Thyroid gland (tissue), 4 donors: ENCODE measurements around the gene UNC93B1. TPM values are rescaled to one million over a fixed set of nuclear protein-coding genes. Genes with fewer than 3 reads are reported as not detected.

Source experiments
- DNase-seq, 2 donors: peaks; one replicate each; pipeline ENCODE4 v3.0.0-alpha.2; 2019
- H3K27ac ChIP-seq, 3 donors: fragments of 200-600 bp; sonication (generic); 1 replicate in 2 of 3; 2 replicates in 1 of 3; pipeline ENCODE4 v1.5.1; 2016 to 2019; ENCODE audit warnings: mild to moderate bottlenecking in 1 of 3, moderate library complexity in 1 of 3
- H3K27me3 ChIP-seq: fragments of 200-600 bp; sonication (generic); one replicate; pipeline ENCODE4 v1.5.1; 2019
- H3K36me3 ChIP-seq, 2 donors: fragments of 200-600 bp; sonication (generic); one replicate each; pipeline ENCODE4 v1.5.1; 2016 to 2019
- H3K4me1 ChIP-seq, 2 donors: fragments of 200-600 bp; sonication (generic); one replicate each; pipeline ENCODE4 v1.5.1; 2017 to 2019
- H3K4me3 ChIP-seq, 3 donors: fragments of 200-600 bp; sonication (generic); replicated peaks in 1 of 3; 1 replicate in 2 of 3; 2 replicates in 1 of 3; pipeline ENCODE4 v1.5.1; 2016; ENCODE audit warnings: mild to moderate bottlenecking in 1 of 3
- H3K9me3 ChIP-seq: fragments of 200-600 bp; sonication (generic); one replicate; pipeline ENCODE4 v1.5.1; 2017
- CTCF ChIP-seq, 6 experiments: fragments of 200-600 bp in 3 of 6; fragments of 450-650 bp in 3 of 6; sonication (generic) in 3 of 6; IDR thresholded peaks; one replicate each; pipeline ENCODE4 v1.5.1; 2016 to 2019; ENCODE audit warnings: antibody characterized with exemption in 6 of 6, mild to moderate bottlenecking in 2 of 6, inconsistent platforms in 1 of 6, moderate library complexity in 1 of 6
- POLR2A ChIP-seq, 2 donors: fragments of 450-650 bp; IDR thresholded peaks; one replicate each; pipeline ENCODE4 v1.6.1; 2017; ENCODE audit warnings: antibody characterized with exemption in 2 of 2, mild to moderate bottlenecking in 2 of 2, moderate library complexity in 1 of 2
- WGBS, 2 donors: methylation state at CpG; one replicate each; pipeline ENCODE4 v1.1.5; 2017; 5-methylcytosine and 5-hydroxymethylcytosine counted together
- intact Hi-C: fragments of 100-400 bp; cut with DNase I; formaldehyde crosslinking; loops from one replicate; pipeline ENCODE4 v1.15.1; 2023
- total RNA-seq, 4 donors: library from RNA; depleted of rRNA; stranded (reverse); fragments of >200 nt; gene quantifications; one replicate each; pipeline ENCODE4 v1.2.3, GENCODE V29; 2016

Gene UNC93B1
- total RNA-seq: 10 to 100 TPM; 25.7 to 49.2 (median 36.3) TPM

- WGBS, 2 donors: 21 to 36% methylated on average over 8 to 9 of the region's 64 CpGs
- intact Hi-C loops: loop anchor here (10.0 kb wide), 1 partner anchor 211 kb away; the partner anchor contains the start of gene KMT5B
- peak within 1 kb of the TSS in 1 of 3 donors; percentile 37 for H3K27ac ChIP-seq
These were observed at the start of gene UNC93B1 for GRCh38 chr11:68003846-68004550. TSS of gene UNC93B1 (minus strand) at chr11:68004097. CDS start at chr11:68004043, 54 bp downstream.

GRCh38 chr11:68053117-68053516, 49.2 kb upstream of the UNC93B1 start:
- DNase-seq: no peak
- WGBS, 2 donors: 78 to 80% methylated on average over 4 to 6 of the region's 9 CpGs
- Histone ChIP-seq H3K4me1 (peaks cover 7 to 17% of the 10 kb centered on the region in 2 donors), H3K36me3 (peaks cover 14 to 17% of the 10 kb centered on the region in 2 donors), H3K4me3 (no peak overlapping the region), H3K27me3 (no peaks in the 10 kb centered on the region), H3K9me3 (no peaks in the 10 kb centered on the region), H3K27ac (no peak overlapping the region)
- intact Hi-C loops: no loop called here
- no peak for TF ChIP-seq POLR2A (IDR thresholded peaks at IDR 0.05)

More at GRCh38 chr11:68003846-68004550, at the start of gene UNC93B1:
- TF ChIP-seq CTCF (IDR thresholded peaks at IDR 0.05): no peak
- peak in 1 of 2 donors; percentile 76 for TF ChIP-seq POLR2A (IDR thresholded peaks at IDR 0.05)
- DNase-seq: peak; percentile 88 to 91
- Histone ChIP-seq H3K36me3 (no peaks in the 10 kb centered on the region), H3K4me1 (peaks cover 4 to 5% of the 10 kb centered on the region in 2 donors), H3K4me3 (peak within 1 kb of the TSS in 2 of 3 donors; percentile 66 to 69), H3K27me3 (no peaks in the 10 kb centered on the region), H3K9me3 (no peaks in the 10 kb centered on the region)

- Histone ChIP-seq H3K27me3 (no peaks in the 10 kb centered on the region), H3K9me3 (no peaks in the 10 kb centered on the region), H3K4me3 (no peak overlapping the region), H3K27ac (no peak overlapping the region), H3K4me1 (peaks cover 7 to 17% of the 10 kb centered on the region in 2 donors), H3K36me3 (peaks cover 13% of the 10 kb centered on the region in 2 donors)
- no peak for TF ChIP-seq POLR2A (IDR thresholded peaks at IDR 0.05)
- TF ChIP-seq CTCF (IDR thresholded peaks at IDR 0.05): no peak
- intact Hi-C loops: no loop called here
- WGBS, 2 donors: 90 to 92% methylated on average over 15 of the region's 15 CpGs
- DNase-seq: no peak
These were observed 48.4 kb upstream of the UNC93B1 start for GRCh38 chr11:68052137-68052873.

- Histone ChIP-seq H3K27me3 (no peaks in the 10 kb centered on the region), H3K4me3 (no peak overlapping the region), H3K4me1 (peaks cover 7 to 17% of the 10 kb centered on the region in 2 donors), H3K9me3 (no peaks in the 10 kb centered on the region), H3K27ac (no peak overlapping the region), H3K36me3 (peaks cover 13% of the 10 kb centered on the region in 2 donors)
- TF ChIP-seq CTCF (IDR thresholded peaks at IDR 0.05) (no peak), POLR2A (IDR thresholded peaks at IDR 0.05) (no peak)
- intact Hi-C loops: no loop called here
- 53 to 58% methylated on average over 12 to 13 of the region's 14 CpGs for WGBS, 2 donors
- DNase-seq: peak; percentile 51 to 52
These were observed 47.6 kb upstream of the UNC93B1 start for GRCh38 chr11:68051191-68052136.

GRCh38 chr11:68050371-68050841, 46.5 kb upstream of the UNC93B1 start:
- Histone ChIP-seq H3K27me3 (no peaks in the 10 kb centered on the region), H3K36me3 (peaks cover 13% of the 10 kb centered on the region in 2 donors), H3K9me3 (no peaks in the 10 kb centered on the region), H3K4me3 (no peak overlapping the region), H3K4me1 (peaks cover 7 to 17% of the 10 kb centered on the region in 2 donors), H3K27ac (no peak overlapping the region)
- TF ChIP-seq POLR2A (IDR thresholded peaks at IDR 0.05) (no peak), CTCF (IDR thresholded peaks at IDR 0.05) (no peak)
- 83% methylated on average over 3 of the region's 18 CpGs; no CpG with 5 or more reads in 1 of the 2 donors for WGBS, 2 donors
- DNase-seq: no peak
- intact Hi-C loops: no loop called here
